Thyroid gland (tissue), 4 donors: ENCODE data around the gene VPS13C. TPM values are rescaled to one million over a fixed set of nuclear protein-coding genes. Genes with fewer than 3 reads are reported as not detected.

Experiments used
- DNase-seq, 2 donors: peaks; one replicate each; pipeline ENCODE4 v3.0.0-alpha.2; 2019
- H3K27ac ChIP-seq, 3 donors: fragments of 200-600 bp; sonication (generic); 1 replicate in 2 of 3; 2 replicates in 1 of 3; pipeline ENCODE4 v1.5.1; 2016 to 2019; ENCODE audit warnings: mild to moderate bottlenecking in 1 of 3, moderate library complexity in 1 of 3
- H3K27me3 ChIP-seq: fragments of 200-600 bp; sonication (generic); one replicate; pipeline ENCODE4 v1.5.1; 2019
- H3K36me3 ChIP-seq, 2 donors: fragments of 200-600 bp; sonication (generic); one replicate each; pipeline ENCODE4 v1.5.1; 2016 to 2019
- H3K4me1 ChIP-seq, 2 donors: fragments of 200-600 bp; sonication (generic); one replicate each; pipeline ENCODE4 v1.5.1; 2017 to 2019
- H3K4me3 ChIP-seq, 3 donors: fragments of 200-600 bp; sonication (generic); replicated peaks in 1 of 3; 1 replicate in 2 of 3; 2 replicates in 1 of 3; pipeline ENCODE4 v1.5.1; 2016; ENCODE audit warnings: mild to moderate bottlenecking in 1 of 3
- H3K9me3 ChIP-seq: fragments of 200-600 bp; sonication (generic); one replicate; pipeline ENCODE4 v1.5.1; 2017
- POLR2A ChIP-seq, 2 donors: fragments of 450-650 bp; IDR thresholded peaks; one replicate each; pipeline ENCODE4 v1.6.1; 2017; ENCODE audit warnings: antibody characterized with exemption in 2 of 2, mild to moderate bottlenecking in 2 of 2, moderate library complexity in 1 of 2
- WGBS, 2 donors: methylation state at CpG; one replicate each; pipeline ENCODE4 v1.1.5; 2017; 5-methylcytosine and 5-hydroxymethylcytosine counted together
- intact Hi-C: fragments of 100-400 bp; cut with DNase I; formaldehyde crosslinking; loops from one replicate; pipeline ENCODE4 v1.15.1; 2023
- total RNA-seq, 4 donors: library from RNA; depleted of rRNA; stranded (reverse); fragments of >200 nt; gene quantifications; one replicate each; pipeline ENCODE4 v1.2.3, GENCODE V29; 2016
- TF ChIP-seq, protein P1 (sequence below), 6 experiments: fragments of 200-600 bp in 3 of 6; fragments of 450-650 bp in 3 of 6; sonication (generic) in 3 of 6; IDR thresholded peaks; one replicate each; pipeline ENCODE4 v1.5.1; 2016 to 2019; ENCODE audit warnings: antibody characterized with exemption in 6 of 6, mild to moderate bottlenecking in 2 of 6, inconsistent platforms in 1 of 6, moderate library complexity in 1 of 6

Gene VPS13C
- total RNA-seq, 4 donors from 2014 or later: 99.4 to 159 (median 119) TPM

DNA sequence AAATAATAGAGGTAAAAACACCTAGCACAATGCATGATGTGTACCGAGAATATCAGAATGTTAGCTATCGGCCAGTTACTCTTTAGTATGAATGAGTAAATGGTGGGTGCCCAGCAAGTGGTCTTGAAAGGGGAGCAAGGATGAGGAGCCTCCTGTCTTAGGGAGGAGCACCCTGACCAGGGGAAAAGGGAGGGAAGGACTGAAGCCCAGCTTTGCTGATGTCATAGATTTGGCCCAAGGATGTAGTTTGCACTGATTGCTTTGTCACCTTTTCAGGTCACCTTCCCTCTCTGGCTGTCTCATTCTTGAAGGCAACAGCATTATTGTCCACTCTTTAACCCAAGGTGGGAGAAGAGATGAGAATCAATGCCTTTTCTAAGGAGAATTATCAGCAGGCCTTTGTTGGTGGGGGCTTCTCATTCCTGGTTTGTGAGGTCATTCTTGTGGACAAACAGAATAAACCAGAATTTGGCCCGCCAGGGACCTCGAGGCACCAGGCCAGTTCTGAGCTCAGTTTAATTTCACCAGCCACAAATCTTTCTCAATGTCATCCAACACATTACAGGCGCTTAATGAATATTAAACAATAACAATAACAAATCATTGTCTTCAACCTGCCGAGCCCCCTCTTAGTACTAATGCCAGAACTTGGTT, 231.3 kb downstream of the VPS13C start:
- no peaks in the 10 kb centered on the region for H3K36me3 ChIP-seq
- 87 to 89% methylated on average over 6 of the region's 6 CpGs for WGBS, 2 donors
- no peak for TF ChIP-seq POLR2A (IDR thresholded peaks at IDR 0.05)
- TF ChIP-seq, protein P1, sequence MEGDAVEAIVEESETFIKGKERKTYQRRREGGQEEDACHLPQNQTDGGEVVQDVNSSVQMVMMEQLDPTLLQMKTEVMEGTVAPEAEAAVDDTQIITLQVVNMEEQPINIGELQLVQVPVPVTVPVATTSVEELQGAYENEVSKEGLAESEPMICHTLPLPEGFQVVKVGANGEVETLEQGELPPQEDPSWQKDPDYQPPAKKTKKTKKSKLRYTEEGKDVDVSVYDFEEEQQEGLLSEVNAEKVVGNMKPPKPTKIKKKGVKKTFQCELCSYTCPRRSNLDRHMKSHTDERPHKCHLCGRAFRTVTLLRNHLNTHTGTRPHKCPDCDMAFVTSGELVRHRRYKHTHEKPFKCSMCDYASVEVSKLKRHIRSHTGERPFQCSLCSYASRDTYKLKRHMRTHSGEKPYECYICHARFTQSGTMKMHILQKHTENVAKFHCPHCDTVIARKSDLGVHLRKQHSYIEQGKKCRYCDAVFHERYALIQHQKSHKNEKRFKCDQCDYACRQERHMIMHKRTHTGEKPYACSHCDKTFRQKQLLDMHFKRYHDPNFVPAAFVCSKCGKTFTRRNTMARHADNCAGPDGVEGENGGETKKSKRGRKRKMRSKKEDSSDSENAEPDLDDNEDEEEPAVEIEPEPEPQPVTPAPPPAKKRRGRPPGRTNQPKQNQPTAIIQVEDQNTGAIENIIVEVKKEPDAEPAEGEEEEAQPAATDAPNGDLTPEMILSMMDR (IDR thresholded peaks at IDR 0.05): no peak
- no peak overlapping the region for H3K4me3 ChIP-seq
- no peak overlapping the region for H3K27ac ChIP-seq
- no peaks in the 10 kb centered on the region for H3K4me1 ChIP-seq
- DNase-seq: no peak
- H3K27me3 ChIP-seq: no peaks in the 10 kb centered on the region
- intact Hi-C loops: loop anchor here (10.0 kb wide), 1 partner anchor 184 kb away; no protein-coding TSS in a partner anchor
- H3K9me3 ChIP-seq: no peaks in the 10 kb centered on the region

DNA sequence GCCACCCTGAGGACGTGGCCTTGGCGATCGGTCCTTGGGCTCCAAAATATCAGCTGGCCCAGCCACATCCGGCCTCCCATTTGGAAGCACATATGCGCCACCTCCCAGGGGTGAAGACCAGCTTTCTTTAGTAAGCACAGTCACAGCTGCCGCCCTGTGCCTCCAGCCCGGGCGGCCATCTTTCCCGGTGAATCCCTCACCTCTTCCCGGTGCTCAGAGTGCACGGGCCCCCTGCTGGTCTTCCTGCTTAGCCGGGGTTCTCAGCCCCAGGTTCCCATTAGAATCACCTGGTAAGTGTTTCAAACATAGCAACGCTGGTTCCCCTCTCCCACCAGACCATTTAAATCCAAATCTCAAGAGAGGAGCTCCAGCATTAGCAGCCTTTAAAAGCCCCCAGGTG, 232.2 kb downstream of the VPS13C start:
- no peaks in the 10 kb centered on the region for H3K4me1 ChIP-seq
- DNase-seq: no peak
- intact Hi-C loops: loop anchor here (10.0 kb wide), 1 partner anchor 183 kb away; no protein-coding TSS in a partner anchor
- 90 to 93% methylated on average over 12 to 13 of the region's 13 CpGs for WGBS, 2 donors
- no peak overlapping the region for H3K27ac ChIP-seq
- H3K4me3 ChIP-seq: no peak overlapping the region
- H3K36me3 ChIP-seq: no peaks in the 10 kb centered on the region
- H3K9me3 ChIP-seq: no peaks in the 10 kb centered on the region
- no peaks in the 10 kb centered on the region for H3K27me3 ChIP-seq
- TF ChIP-seq, protein P1 (IDR thresholded peaks at IDR 0.05): no peak
- no peak for TF ChIP-seq POLR2A (IDR thresholded peaks at IDR 0.05)

DNA sequence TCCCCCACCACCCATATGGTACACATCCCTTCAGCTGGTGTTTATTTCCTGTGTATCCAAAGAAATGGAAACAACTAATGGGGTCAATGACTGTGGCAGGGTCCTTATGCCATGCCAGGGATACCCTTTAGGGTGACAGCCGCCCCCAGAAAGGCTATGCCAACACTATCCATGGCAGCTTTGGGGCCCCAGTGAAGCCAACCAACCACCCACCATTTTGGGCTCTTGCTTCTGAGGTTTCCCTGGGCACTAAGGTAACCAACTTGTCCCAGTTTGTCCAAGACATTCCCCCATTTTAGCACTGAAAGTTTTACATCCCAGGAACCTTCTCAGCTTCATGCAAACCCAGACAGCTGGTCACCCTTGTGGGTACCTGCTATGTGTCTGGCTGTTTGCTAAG, 233.1 kb downstream of the VPS13C start:
- 100% methylated on average over 1 of the region's 1 CpG for WGBS, 2 donors
- Histone ChIP-seq H3K27ac (no peak overlapping the region), H3K4me1 (no peaks in the 10 kb centered on the region), H3K36me3 (no peaks in the 10 kb centered on the region), H3K27me3 (no peaks in the 10 kb centered on the region), H3K9me3 (no peaks in the 10 kb centered on the region), H3K4me3 (no peak overlapping the region)
- TF ChIP-seq, protein P1 (IDR thresholded peaks at IDR 0.05): no peak
- TF ChIP-seq POLR2A (IDR thresholded peaks at IDR 0.05): no peak
- no peak for DNase-seq
- intact Hi-C loops: loop anchor here (10.0 kb wide), 1 partner anchor 182 kb away; no protein-coding TSS in a partner anchor

DNA sequence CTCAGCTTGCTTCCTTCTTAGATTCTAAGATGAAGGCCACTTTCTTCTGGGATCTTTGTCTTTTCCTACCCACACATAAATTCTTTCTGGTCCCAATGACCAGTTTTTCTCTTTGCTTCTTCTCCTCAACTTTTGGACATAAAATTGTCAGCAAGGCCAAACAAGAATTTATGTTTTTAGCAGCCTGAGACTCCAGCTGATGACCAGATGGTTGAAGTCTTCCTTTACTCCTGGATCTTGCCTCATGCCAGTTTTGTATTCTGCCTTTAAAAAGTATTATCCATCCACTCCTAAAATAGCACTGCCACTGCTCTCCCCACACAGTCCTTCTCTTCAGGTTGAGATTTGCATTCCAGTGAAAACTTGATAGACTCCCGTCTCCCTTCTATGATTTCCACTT, 236.0 kb downstream of the VPS13C start:
- no peaks in the 10 kb centered on the region for H3K9me3 ChIP-seq
- H3K27ac ChIP-seq: no peak overlapping the region
- TF ChIP-seq POLR2A (IDR thresholded peaks at IDR 0.05): no peak
- TF ChIP-seq, protein P1 (IDR thresholded peaks at IDR 0.05): no peak
- intact Hi-C loops: loop anchor here (10.0 kb wide), 1 partner anchor 179 kb away; no protein-coding TSS in a partner anchor
- H3K4me3 ChIP-seq: no peak overlapping the region
- no peaks in the 10 kb centered on the region for H3K27me3 ChIP-seq
- no peak for DNase-seq
- no peaks in the 10 kb centered on the region for H3K4me1 ChIP-seq
- H3K36me3 ChIP-seq: no peaks in the 10 kb centered on the region
- WGBS, 2 donors: 39 to 95% methylated on average over 1 of the region's 1 CpG

DNA sequence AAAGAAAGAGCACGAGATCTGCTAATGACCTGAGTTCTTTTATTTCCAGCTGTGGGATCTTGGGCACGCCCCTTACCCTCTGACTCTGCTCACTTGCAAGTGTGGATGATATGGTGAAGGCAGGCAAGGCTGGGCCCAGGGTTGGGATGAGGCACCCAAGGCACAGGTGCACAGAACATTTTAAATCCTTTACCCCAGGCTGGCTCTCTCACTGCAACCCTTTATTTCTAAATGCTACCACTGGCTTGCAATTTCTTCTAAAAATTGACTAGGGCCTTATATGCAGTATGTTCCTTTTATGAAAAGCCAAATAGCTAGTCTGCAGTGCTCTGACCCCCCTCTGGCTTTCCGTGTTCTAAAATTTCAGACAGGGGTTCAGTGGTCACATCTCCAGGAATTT, 237.7 kb downstream of the VPS13C start:
- no peak overlapping the region for H3K27ac ChIP-seq
- intact Hi-C loops: loop anchor here (10.0 kb wide), 1 partner anchor 178 kb away; no protein-coding TSS in a partner anchor
- 88 to 92% methylated on average over 3 of the region's 3 CpGs for WGBS, 2 donors
- H3K27me3 ChIP-seq: no peaks in the 10 kb centered on the region
- no peak overlapping the region for H3K4me3 ChIP-seq
- TF ChIP-seq POLR2A (IDR thresholded peaks at IDR 0.05): no peak
- TF ChIP-seq, protein P1 (IDR thresholded peaks at IDR 0.05): no peak
- H3K9me3 ChIP-seq: no peaks in the 10 kb centered on the region
- H3K36me3 ChIP-seq: no peaks in the 10 kb centered on the region
- no peak for DNase-seq
- H3K4me1 ChIP-seq: no peaks in the 10 kb centered on the region
